GM15510 (cell line): ENCODE measurements around the gene STK38.

Source experiments
- POLR2A ChIP-seq: IDR thresholded peaks from 3 replicates; pipeline ENCODE4 v1.6.1; 2011; ENCODE audit warnings: borderline replicate concordance; ENCODE audit not compliant: insufficient read length; ENCODE audit errors: extremely low read depth

The STK38 gene

GRCh38 chr6:36545767-36546307, 1.4 kb downstream of the STK38 start:
- no peak for TF ChIP-seq POLR2A

GRCh38 chr6:36544228-36544627, 3.1 kb downstream of the STK38 start:
- no peak for TF ChIP-seq POLR2A

- no peak for TF ChIP-seq POLR2A
Observed at GRCh38 chr6:36542041-36542440, 5.2 kb downstream of the STK38 start.

GRCh38 chr6:36539814-36540568, 7.3 kb downstream of the STK38 start:
- no peak for TF ChIP-seq POLR2A

DNA sequence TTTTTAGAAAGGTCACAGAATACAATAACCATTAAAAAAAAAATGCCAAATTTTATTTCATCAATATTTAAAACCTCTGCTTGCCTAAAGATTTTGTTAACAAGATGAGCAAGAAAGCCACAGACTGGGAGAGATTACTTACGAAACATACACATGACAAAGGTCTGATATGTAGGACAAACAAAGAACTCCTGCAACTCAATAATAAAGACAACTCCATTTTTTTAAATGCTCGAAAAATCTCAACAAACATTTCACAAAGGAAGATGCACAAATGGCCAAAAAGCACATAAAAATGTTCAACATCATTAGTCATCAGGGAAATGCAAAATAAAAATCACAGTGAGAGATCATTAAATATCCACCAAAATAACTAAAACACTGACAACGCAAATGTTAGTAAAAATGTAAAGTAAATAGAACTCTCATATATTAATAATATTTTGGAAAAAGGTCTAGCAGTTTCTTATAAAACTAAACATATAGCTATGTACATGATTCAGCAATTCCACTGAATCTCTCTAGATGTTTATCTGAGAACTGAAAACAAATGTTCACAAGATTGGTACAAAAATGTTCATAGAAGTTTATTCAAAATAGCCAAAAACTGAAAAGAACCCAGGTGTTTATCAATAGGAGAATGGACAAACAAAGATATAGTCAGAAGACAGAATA, 10.3 kb downstream of the STK38 start:
- no peak for TF ChIP-seq POLR2A

GRCh38 chr6:36533321-36533720, 14.0 kb downstream of the STK38 start:
- TF ChIP-seq POLR2A: no peak

DNA sequence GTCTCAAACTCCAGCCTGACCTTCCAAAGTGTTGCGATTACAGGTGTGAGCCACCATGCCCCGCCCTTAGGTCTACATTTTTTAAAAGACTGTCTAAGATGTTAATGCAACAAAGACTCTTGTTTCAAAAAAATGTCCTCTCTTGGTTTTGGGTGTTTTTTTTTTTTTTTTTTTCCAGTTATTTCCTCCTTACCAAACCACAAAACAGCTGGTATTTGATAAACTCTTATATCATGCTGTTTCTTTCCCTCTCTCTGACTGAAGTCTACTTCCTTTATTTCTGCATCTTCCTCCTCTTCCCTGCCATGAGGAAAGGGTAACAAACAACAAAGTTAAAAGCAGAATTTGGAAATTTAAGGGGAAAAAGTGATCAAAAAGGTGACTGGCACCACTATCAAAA, 21.2 kb downstream of the STK38 start:
- TF ChIP-seq POLR2A: no peak

DNA sequence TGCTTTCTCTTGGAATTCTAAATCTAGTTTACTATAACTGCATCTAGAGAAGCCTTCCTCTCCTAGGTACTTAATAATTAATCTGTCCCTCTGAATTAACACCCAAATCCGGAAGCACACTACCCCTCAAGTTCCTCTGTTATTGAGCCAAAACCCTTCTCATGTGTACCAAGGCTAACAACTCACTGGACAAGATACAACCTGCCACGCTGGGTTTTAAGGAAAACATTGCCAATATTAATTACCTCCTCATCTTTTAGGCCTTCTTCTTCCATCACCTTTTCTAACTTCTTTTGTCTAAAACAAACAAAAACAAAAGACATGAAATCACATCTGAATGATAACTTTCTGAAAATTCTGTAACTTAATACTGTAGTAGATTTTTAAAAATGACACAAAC, 21.9 kb downstream of the STK38 start:
- TF ChIP-seq POLR2A: no peak

- TF ChIP-seq POLR2A: no peak
Observed at GRCh38 chr6:36524871-36525270, 22.4 kb downstream of the STK38 start.

DNA sequence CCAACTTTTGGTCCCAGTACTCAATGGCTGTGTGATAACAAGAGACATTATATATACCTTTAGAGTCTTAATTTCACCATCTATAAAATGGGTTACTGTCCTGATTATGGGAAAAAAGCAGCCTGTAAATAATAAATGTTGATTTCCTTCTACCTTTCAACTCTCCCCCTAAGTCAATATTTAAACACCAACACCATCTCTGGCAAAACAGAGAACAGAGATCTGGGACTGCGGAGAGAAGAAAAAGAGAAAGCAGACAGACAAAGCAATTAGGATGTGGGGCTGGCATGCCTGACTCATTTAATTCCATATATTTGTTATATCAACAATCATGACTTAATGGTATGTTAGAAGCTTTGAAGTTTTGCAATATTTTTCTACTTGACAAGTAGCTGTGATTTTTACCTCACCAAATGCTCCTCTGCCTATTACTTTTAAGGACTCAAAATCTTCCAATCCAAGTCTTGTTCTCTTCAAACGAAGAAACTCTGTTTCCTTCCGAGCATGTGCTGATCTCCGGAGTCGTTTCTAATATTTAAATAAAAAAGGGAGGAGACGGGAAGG, 23.3 kb downstream of the STK38 start:
- no peak for TF ChIP-seq POLR2A

GRCh38 chr6:36523451-36523850, 23.8 kb downstream of the STK38 start:
- TF ChIP-seq POLR2A: no peak

DNA sequence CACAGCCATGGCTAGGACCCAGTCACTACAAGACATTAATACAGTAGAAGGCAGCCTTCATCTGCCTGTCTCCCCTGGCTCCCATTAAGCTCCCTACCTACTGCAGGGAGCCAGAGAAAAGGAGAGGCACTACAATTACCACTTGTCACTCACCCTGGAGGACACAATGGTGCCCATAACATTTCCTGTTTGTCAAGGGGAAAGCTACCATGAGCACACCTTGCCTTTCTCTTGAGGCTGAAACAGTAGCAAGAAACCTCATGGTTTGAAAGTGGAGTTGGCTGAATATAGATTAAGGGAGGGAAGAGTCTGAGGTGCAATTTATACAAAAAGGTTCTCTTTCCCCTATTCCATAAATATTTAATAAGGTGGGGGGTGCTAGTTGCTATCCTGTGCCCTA, 27.9 kb downstream of the STK38 start:
- TF ChIP-seq POLR2A: no peak

DNA sequence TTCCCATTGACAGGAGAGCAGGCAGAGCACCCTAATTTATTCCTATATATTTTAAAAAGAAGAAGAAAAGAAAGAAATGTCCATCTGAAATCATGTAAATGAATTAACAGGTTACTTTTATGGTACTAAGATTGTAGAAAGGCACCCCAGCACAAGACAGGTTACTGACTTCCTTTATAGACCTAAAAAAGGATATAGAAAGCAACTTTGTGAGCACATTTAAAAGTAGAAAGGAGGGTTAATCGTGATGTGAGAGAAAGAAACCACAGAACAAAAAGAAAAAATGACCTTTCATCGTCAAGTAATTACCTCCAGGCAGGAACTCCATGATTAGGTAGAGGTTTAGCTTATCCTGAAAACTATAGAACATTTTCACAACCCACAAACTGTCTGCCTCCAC, 29.9 kb downstream of the STK38 start:
- no peak for TF ChIP-seq POLR2A

- no peak for TF ChIP-seq POLR2A
Observed at GRCh38 chr6:36516988-36517387, 30.3 kb downstream of the STK38 start.

DNA sequence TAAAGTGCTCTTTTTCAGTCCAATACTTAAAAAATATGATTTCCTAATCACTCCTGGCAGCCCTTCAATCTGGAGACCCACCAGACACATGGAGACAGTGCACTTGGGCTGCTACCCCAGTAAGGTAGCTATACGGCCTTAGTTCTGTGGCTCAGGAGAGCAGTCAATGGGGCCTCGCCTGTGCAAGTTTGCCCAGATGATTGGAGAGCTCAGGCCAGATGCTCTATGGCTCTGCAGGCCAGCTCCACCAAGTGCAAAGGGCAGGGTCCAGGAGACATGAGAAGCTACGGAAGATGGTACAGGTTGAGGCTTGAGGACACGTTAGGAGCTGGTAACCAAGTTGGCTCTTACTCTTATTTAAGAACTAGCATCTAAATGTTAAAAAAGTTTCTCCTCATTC, 30.7 kb downstream of the STK38 start:
- no peak for TF ChIP-seq POLR2A

DNA sequence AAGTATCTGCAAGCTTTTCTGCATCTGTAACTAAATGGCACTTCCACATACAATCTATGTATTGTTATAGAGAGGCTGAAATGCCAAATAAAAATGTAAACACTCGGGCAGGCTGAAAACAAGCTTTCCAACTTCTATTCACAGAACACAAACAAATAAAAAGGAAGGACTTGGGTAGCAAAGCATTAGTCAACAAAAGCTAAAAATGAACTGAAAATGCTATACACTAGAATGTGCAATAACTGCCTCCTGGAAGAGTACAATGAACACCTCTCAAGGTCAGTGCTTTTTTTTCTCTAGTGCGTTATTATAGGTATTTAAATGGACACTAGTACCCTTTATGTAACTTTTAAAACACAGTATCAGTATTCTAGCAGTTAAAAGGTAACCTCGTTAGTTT, 31.4 kb downstream of the STK38 start:
- TF ChIP-seq POLR2A: no peak

GRCh38 chr6:36514554-36515456, 32.5 kb downstream of the STK38 start:
- no peak for TF ChIP-seq POLR2A
